Measurements from ENCODE around the gene IGF2R. TPM values are rescaled to one million over a fixed set of nuclear protein-coding genes. Genes with fewer than 3 reads are reported as not detected.

IGF2R gene
- total RNA-seq, 4 donors from 2014 or later: 85.0 to 145 (median 103) TPM

DNA sequence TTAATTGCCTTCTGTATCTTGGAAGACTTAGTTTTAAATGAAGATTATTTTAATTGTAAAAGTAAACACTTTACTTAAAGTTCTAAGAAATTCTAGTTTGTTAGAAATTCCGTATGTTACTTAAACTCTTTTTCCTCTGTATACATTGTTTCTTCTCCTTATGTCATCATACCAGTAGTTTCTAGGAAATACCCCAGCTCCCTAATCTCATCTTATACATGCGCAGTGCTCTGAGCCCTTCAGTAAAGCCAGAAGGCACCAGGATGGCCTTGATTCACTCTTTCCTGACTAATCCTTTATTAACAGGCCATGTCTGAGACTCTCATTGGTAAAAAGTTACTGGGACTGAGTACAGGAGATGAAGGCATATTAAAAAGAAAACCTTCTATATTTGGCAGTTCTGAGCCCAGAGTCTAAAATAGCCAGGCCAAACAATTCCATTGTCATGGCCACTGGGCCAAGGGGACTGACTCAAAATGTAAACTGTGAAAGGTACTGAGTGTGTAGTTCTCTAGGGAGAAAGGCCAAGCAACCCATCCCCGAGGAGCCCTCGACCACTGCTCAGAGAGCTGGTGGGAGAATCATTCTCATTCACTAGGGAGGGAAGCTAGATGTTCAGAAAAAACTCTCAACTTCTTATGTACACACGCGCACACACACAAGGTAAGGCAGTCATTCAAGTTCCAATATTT lies 177.7 kb downstream of the IGF2R start:
- TF ChIP-seq, protein P1, sequence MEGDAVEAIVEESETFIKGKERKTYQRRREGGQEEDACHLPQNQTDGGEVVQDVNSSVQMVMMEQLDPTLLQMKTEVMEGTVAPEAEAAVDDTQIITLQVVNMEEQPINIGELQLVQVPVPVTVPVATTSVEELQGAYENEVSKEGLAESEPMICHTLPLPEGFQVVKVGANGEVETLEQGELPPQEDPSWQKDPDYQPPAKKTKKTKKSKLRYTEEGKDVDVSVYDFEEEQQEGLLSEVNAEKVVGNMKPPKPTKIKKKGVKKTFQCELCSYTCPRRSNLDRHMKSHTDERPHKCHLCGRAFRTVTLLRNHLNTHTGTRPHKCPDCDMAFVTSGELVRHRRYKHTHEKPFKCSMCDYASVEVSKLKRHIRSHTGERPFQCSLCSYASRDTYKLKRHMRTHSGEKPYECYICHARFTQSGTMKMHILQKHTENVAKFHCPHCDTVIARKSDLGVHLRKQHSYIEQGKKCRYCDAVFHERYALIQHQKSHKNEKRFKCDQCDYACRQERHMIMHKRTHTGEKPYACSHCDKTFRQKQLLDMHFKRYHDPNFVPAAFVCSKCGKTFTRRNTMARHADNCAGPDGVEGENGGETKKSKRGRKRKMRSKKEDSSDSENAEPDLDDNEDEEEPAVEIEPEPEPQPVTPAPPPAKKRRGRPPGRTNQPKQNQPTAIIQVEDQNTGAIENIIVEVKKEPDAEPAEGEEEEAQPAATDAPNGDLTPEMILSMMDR (IDR thresholded peaks at IDR 0.05; ENCODE audit: low read depth): no peak

DNA sequence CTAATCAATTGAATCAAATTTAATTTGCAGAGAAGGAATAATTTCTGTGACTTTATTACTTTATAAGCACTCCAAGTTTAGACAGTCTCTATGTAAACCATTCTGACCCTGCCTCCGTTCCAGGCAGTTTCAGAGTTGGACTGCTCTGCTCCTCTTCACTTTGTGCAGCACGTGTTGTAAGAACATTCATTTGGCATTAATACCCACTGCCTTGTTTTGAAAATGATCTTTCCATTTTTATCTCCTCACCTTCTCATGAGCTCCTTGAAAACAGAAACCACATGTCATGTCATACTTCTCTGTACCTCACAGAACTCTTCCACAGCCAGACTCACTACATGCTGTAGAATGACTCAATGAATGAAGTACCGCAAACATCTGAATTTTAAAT lies 178.3 kb downstream of the IGF2R start:
- TF ChIP-seq, protein P1 (IDR thresholded peaks at IDR 0.05; ENCODE audit: low read depth): no peak

DNA sequence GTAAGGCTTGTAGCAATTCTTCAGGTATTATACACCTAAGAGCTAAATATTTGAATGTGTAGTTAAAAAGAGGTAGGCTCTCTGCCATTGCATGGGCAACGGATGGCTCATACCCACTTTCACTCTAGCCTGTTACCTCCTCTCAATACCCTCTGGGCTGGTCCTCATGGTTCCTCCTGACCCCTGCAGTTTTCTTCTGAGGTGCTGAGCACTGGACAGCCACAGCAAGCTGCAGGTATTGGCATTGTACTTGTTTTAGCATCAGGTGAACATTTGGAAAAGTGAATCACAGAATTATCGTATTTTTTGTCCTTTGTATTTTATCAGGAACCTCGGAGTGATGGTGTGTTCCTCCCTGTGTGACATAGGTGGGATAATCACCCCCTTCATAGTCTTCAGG lies 185.6 kb downstream of the IGF2R start:
- TF ChIP-seq, protein P1 (IDR thresholded peaks at IDR 0.05; ENCODE audit: low read depth): no peak

DNA sequence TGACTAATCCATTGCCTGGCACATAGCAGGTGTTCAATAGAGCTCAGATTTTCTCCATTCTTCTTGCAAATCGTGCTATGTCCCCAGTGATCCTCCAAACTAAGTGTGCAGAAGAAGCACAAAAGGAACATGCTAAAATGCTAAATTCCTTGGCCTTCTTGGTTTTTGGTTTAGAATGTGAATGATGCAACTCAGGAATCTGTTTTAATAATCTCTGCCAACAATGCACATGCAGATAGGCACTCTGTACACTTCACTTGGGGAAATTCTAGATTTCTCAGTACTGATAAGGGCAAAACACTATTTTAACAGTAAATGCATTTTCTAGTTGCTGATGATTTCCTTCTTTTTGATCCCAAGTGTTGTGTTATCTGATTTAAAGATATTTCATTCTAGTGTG lies 188.0 kb downstream of the IGF2R start:
- TF ChIP-seq, protein P1 (IDR thresholded peaks at IDR 0.05; ENCODE audit: low read depth): no peak

DNA sequence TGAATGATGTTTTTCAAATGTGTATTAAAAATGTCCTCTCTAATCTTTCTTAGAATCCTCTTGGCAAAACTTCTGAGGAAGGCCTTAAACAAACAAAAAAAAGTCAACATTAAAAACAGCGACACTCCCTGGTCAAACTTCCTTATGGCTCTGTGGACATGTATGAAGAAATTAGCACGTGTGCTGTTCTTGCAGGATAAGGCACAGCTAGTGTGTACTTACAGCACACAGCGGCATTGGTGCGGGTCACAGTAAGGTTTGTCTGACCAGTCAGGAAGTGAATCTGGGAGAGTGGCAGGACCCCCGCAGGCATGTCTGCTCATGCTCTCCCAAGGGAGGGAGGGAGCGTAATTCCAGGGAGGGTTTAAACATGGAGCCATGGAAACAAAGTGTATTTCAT lies 191.6 kb downstream of the IGF2R start:
- TF ChIP-seq, protein P1 (IDR thresholded peaks at IDR 0.05; ENCODE audit: low read depth): no peak

Other genes with a start within 250 kb of the IGF2R start
- gene WTAP, start 241.6 kb upstream of the IGF2R start, total RNA-seq: 100 to 1,000 TPM in 3 of 4 donors, 10 to 100 TPM in 1; 89.5 to 135 (median 107) TPM
- 10 to 100 TPM in 1 of 4 donors, 1 to 10 TPM in 3; 8.6 to 15.5 (median 9.3) TPM for gene ACAT2, start 207.0 kb upstream of the IGF2R start, total RNA-seq
- 100 to 1,000 TPM; 109 to 230 (median 154) TPM for gene TCP1, start 179.5 kb upstream of the IGF2R start, total RNA-seq
- 10 to 100 TPM; 34.3 to 81.0 (median 44.1) TPM for gene MRPL18, start 178.6 kb upstream of the IGF2R start, total RNA-seq
- gene PNLDC1, start 168.8 kb upstream of the IGF2R start, total RNA-seq: under 1 TPM in 1 of 4 donors, not detected in 3; 0.34 TPM
- not detected for gene MAS1, start 78.1 kb upstream of the IGF2R start, total RNA-seq
- gene SLC22A1, start 152.7 kb downstream of the IGF2R start, total RNA-seq: 1 to 10 TPM; 1.4 to 2.6 (median 1.5) TPM